HG02943 (cell line): Measurements from ENCODE around the gene AVEN.
"Not testable (repeated sequence)": the region's sequence is repeated elsewhere in the genome, so short reads cannot be mapped to it uniquely, and the experiment has no call there.

Experiments used
- ATAC-seq: cut with Tn5 transposase; IDR thresholded peaks from one replicate; pipeline ENCODE4 v1.9.1; 2021; ENCODE audit warnings: mild to moderate bottlenecking, low read depth, moderate library complexity; ENCODE audit not compliant: unreplicated experiment

AVEN gene, protein sequence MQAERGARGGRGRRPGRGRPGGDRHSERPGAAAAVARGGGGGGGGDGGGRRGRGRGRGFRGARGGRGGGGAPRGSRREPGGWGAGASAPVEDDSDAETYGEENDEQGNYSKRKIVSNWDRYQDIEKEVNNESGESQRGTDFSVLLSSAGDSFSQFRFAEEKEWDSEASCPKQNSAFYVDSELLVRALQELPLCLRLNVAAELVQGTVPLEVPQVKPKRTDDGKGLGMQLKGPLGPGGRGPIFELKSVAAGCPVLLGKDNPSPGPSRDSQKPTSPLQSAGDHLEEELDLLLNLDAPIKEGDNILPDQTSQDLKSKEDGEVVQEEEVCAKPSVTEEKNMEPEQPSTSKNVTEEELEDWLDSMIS

GRCh38 chr15:34038871-34039789 lies at the start of gene AVEN:
TSS of gene AVEN (minus strand) at chr15:34039204. CDS start at chr15:34039046, 158 bp downstream.
- ATAC-seq: peak; percentile 31

- ATAC-seq: no peak
These were observed 46.7 kb upstream of the AVEN start for GRCh38 chr15:34085746-34086145.

DNA sequence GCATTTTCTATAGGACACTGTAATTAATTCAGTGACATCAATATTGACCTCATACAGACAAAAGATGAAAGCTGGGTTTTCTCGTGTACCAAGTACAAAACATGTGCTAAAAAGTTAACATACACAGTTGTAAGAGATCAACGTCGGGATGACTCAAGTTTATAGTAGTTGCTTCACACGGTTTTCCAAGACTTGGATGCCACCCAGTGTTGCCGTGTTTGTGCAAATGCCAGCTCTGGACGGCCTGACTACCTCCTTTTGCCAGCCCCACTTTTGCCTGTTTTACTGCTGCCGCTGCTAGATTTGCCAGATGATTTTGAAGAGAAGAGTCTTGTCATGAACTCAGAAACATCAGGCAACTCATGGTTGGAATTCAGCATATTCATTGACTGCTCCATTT lies 45.1 kb upstream of the AVEN start:
- no peak for ATAC-seq

DNA sequence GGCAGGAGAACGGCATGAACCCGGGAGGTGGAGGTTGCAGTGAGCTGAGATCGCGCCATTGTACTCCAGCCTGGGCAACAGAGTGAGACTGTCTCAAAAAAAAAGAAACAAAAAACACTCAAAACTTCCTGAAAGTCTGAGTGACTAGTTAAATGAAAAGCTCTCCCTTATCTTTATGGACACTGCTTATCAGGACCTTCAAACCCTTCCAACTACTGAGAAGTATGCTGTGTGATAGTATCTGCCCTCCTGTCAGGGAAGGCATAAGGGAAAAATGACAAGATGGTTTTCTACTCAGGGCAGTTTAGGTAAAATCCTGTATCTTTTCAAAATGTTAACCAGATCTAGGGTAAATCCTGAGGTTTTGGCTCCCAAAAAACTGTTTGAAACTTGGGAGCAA lies 40.9 kb upstream of the AVEN start:
- no peak for ATAC-seq

GRCh38 chr15:34078900-34079299 lies 39.9 kb upstream of the AVEN start:
- ATAC-seq: no peak

GRCh38 chr15:34076785-34077184 lies 37.8 kb upstream of the AVEN start:
- ATAC-seq: no peak

DNA sequence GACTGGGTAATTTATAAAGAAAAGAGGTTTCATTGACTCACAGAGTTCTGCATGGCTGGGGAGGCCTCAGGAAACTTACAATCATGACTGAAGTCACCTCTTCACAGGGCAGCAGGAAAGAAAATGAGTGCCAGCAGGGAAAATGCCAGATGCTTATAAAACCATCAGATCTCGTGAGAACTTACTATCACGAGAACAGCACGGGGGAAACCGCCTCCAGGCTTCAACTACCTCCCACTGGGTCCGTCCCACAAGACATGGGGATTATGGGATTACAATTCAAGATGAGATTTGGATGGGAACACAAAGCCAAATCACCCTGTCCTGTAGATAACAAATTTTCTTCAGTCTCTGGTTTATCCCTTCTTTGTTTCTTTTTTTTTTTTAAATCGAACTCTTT lies 31.0 kb upstream of the AVEN start:
- ATAC-seq: no peak

GRCh38 chr15:34065941-34066340 lies 26.9 kb upstream of the AVEN start:
- ATAC-seq: no peak

- ATAC-seq: no peak
These were observed 26.3 kb upstream of the AVEN start for GRCh38 chr15:34065261-34065660.

DNA sequence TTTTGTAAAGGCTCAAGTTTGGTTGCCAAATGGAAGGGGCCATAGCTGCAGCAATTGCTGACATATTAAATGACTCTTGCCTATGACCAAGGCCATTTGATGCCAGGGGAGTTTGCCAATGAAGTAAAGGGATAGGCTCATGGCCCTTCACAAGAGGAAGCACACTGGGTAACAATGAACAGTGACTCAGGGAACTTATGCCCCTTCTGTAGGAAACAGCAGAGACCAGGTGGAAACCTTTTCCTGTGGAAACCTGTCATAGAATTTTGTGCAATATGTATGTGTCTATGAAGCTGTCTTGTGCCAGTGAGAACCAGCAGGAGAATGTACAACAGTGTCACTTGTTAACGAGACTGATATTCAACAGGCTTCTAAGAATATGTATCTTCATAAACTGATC lies 25.4 kb upstream of the AVEN start:
- no peak for ATAC-seq

GRCh38 chr15:34059946-34060345 lies 20.9 kb upstream of the AVEN start:
- no peak for ATAC-seq

DNA sequence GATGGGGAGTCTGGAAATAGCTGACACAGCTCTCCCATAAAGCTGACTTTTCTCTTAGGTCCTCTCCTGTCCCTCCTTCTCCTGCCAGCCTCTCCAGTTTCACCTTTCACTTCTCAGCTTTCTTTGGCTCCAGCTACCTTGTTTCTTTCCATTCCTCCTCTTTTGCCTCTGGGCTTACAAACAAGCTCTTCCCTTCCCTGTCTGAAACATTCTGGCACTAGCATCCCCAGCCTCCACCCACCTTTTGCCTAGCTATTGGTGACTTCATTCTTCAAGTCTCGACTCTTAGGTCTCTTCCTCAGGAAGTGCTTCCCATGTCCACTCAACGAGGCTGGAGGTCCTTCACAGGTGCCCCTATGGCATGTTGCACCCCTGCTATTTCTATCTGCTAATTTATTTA lies 20.5 kb upstream of the AVEN start:
- ATAC-seq: no peak

- no peak for ATAC-seq
These were observed 17.9 kb upstream of the AVEN start for GRCh38 chr15:34056911-34057310.

DNA sequence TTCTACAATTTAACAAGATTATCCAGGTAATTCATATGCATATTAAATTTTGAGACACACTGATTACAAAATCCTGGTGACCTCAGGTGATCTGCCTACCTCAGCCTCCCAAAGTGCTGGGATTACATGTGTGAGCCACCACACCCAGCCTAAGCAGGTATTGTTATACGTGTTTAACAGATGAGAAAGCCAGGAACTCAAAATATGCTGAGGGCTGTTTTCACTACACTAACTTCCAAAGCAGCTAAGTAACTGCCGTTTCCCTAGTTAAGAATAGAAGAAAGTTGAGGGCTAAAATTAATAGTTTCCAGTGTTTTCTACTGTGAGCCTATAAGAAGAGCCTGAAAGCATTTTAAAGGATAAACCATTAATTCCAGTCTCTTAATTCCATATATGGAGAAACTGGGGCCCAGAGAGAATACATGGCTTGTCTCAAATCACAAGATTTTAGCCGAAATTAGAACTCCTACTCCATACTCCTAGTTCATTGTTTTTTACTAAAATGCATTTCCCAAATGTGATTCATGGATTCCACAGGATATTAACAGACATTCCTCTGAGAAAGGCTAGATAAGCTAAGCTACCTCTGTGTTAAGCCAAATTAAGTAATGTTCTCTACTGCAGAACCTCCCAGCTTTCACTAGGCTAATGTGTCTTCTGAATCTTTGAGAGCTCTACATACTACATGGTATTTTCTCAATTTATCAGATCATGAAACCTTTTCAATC lies 17.0 kb upstream of the AVEN start:
- no peak for ATAC-seq

GRCh38 chr15:34054081-34054707 lies 15.2 kb upstream of the AVEN start:
- no peak for ATAC-seq

- ATAC-seq: not testable (repeated sequence)
These were observed 11.4 kb upstream of the AVEN start for GRCh38 chr15:34050385-34050784.

- ATAC-seq: no peak
These were observed 10.1 kb upstream of the AVEN start for GRCh38 chr15:34049112-34049511.

GRCh38 chr15:34047893-34048775 lies 9.1 kb upstream of the AVEN start:
- ATAC-seq: no peak

DNA sequence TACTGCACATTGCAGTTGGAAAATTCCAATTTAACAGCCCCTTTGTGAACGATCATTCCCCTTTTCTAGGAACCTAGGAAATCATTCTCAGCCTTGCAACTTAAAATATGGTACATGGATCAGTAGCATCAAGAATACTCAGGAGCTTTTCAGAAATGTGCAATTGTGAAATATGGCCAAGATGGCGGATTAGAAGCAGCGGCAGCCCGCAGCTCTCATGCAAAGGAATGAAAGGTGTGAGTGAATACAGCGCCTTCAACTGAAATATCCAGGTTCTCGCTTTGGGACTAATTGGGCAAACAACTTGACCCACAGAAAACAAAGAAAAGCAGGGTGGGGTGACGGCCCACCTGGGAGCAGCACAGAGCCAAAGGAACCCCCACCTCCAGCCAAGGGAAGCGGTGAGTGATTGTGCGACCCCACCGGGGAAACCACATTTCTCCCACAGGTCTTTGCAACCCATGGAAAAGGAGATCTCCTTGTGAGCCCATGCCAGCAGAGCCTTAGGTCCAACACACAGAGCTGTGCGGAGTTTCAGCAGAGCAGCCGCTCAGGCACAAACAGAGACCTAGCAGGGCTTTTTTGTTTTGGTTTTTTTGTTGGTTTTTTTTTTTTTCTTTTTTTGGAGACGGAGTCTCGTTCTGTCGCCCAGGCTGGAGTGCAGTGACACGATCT lies 7.6 kb upstream of the AVEN start:
- ATAC-seq: no peak
